Measurements from ENCODE around the gene KLRC1. TPM values are rescaled to one million over a fixed set of nuclear protein-coding genes. Genes with fewer than 3 reads are reported as not detected.
"Not testable (repeated sequence)": the region's sequence is repeated elsewhere in the genome, so short reads cannot be mapped to it uniquely, and the experiment has no call there.

KLRC1 gene
- total RNA-seq, 1 experiment from 2014 or later = not detected

GRCh38 chr12:10422159-10422558 lies 31.0 kb downstream of the KLRC1 start:
- DNase-seq (ENCODE audit: low read depth) = not testable (repeated sequence)

DNA sequence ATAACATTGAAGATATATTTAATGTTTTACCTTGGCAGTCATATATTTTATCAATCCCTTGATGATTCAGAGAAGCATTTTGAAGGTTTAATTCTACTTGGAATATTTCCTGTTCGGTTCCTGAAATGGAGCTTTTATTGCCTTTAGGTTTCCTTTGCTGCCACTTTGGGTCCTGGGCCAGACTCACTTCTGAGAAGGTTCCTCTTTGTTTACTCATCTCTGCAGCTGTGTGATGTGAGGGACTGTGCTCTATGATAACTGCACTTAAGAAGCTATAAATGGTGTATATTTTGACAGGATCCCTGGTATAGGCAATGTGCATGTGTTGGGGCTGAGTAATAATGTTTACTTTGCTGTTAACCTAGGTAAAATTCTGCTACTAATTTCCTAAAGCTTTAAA lies 32.8 kb downstream of the KLRC1 start, which contains the start of gene KLRC3:
Gene KLRC3, minus strand, starts transcription at position 262 of the 400 bp plus-strand sequence. Its CDS starts 45 bp downstream, at position 217.
- peak; percentile 45 for DNase-seq (ENCODE audit: low read depth)

- peak; percentile 11 for DNase-seq (ENCODE audit: low read depth)
Measured at GRCh38 chr12:10409392-10409791, 43.8 kb downstream of the KLRC1 start, which contains the start of gene KLRC4. KLRC4 (minus strand) TSS chr12:10409757; CDS start chr12:10409575, 182 bp downstream.

DNA sequence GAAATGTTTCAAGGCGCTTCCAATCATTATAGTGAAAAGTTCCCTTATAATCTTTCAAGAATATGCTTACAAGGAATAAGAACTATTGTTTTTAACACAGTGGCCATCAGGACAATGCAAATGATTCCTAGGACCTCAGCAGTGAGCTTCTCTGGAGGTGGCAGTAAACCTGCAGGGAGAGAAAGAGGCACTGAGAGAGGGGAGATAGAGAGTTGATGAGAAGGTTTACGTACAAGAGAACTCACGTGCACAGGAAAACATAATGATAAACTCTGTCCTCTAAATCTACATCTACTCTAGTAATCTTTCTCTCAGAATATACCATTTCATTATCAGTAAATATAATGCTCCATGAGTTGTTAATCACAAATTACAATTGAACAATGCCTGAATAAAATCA lies 44.3 kb downstream of the KLRC1 start:
- no peak for DNase-seq (ENCODE audit: low read depth)

GRCh38 chr12:10406725-10407124 lies 46.5 kb downstream of the KLRC1 start:
- no peak for DNase-seq (ENCODE audit: low read depth)

DNA sequence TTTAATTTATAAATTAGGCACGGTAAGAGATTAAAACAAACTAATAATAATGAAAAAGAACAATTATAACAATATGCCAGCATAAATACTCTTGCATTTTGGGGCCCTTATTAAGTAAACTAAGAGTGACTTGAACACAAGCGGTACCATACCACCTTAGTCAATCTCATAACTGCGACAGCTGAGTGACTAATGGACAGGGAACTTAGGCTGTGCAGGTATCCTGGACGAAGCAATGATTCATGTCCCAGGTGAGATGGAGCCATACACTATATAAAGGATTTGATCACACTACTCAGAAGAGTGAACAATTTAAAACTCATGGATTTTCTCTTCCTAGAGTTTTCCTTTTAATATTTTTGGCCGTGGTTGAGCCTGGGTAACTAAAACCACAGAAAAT lies 47.9 kb downstream of the KLRC1 start:
- no peak for DNase-seq (ENCODE audit: low read depth)

DNA sequence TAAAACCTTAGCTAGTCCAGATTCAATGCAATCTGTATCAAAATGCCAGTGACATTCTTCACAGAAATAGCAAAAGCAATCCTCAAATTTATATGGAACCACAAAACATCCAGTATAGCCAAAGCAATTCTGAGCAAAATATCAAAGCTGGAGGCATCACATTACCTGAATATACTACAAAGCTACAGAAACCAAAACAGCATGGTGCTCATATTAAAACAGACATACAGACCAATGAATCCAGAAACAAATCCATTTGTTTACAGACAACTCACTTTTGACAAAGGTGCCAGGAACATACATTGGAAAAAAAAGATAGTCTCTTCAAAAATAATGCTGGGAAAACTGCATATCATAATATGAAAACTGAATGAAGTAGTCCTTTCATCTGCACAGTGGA lies 48.4 kb downstream of the KLRC1 start:
- no peak for DNase-seq (ENCODE audit: low read depth)

DNA sequence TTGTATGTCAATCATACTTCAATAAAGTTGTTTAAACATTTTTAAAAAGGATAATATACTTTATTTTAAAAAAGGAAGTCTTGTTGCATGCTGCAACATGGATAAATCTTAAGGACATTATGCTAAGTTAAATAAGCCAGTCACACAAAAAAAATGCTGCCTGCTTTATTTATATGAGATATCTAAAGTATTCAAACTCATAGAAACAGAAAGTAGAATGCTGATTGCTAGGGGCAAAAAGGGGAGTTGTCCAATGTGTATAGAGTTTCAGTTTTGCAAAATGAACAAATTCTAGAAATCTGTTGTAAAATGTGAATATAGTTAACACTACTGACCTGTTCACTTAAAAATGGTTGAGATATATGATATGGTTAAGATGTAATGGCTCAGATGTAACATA lies 52.3 kb downstream of the KLRC1 start:
- DNase-seq (ENCODE audit: low read depth) = no peak

DNA sequence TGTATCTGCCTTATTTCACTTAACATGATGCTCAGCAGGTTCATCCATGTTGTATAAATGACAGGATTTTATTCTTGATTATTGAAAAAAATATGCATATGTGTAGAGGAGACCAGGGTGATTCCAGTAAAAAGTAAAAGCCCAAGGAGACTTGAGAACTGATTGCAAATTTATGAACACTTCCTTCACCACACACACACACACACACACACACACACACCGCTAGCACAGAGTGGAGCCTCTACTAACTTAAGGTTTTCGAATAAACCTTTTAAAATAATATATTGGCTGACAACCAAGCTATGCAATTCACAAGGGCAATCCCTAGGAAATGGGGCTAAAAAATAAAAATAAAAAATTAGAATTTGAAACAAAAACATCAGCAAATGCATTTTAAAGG lies 55.0 kb downstream of the KLRC1 start:
- no peak for DNase-seq (ENCODE audit: low read depth)

GRCh38 chr12:10397296-10397695 lies 55.9 kb downstream of the KLRC1 start:
- DNase-seq (ENCODE audit: low read depth) = no peak

DNA sequence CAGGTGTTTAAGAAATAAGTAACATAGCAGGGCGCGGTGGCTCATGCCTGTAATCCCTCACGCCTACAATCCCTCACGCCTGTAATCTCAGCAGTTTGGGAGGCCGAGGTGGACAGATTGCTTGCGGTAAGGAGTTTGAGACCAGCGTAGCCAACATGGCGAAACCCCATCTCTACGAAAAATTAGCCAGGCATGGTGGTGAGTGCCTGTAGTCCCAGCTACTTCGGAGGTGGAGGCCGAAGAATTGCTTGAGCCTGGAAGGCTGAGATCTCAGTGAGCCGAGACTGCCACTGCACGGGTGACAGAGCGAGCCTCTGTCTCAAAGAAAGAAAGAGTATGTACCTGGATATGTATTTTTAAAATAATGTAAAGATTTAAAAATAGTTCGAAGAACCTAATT lies 57.0 kb downstream of the KLRC1 start:
- not testable (repeated sequence) for DNase-seq (ENCODE audit: low read depth)

Other genes starting within 250 kb of the KLRC1 start
- 69.5 and 78.6 TPM in 2 replicates for gene GABARAPL1, start 240.5 kb downstream of the KLRC1 start, total RNA-seq (2014; rRNA removed; shearing (Covaris generic))
- gene KLRD1, start 145.5 kb downstream of the KLRC1 start, total RNA-seq (2014; rRNA removed; shearing (Covaris generic)) = not detected in 2 replicates
- not detected in 2 replicates for gene KLRK1, start 63.3 kb downstream of the KLRC1 start, total RNA-seq (2014; rRNA removed; shearing (Covaris generic))
- gene KLRC4, start 43.6 kb downstream of the KLRC1 start, total RNA-seq (2014; rRNA removed; shearing (Covaris generic)) = not detected in 2 replicates
- gene KLRC3, start 32.8 kb downstream of the KLRC1 start, total RNA-seq (2014; rRNA removed; shearing (Covaris generic)) = not detected in 2 replicates
- not detected in 2 replicates for gene KLRC2, start 17.4 kb downstream of the KLRC1 start, total RNA-seq (2014; rRNA removed; shearing (Covaris generic))
- gene EIF2S3B, start 52.5 kb upstream of the KLRC1 start, total RNA-seq (2014; rRNA removed; shearing (Covaris generic)) = 0.64 and 1.1 TPM in 2 replicates
- gene MAGOHB, start 160.2 kb upstream of the KLRC1 start, total RNA-seq (2014; rRNA removed; shearing (Covaris generic)) = 51.5 and 90.2 TPM in 2 replicates
- 1.6 and 5.9 TPM in 2 replicates for gene STYK1, start 220.7 kb upstream of the KLRC1 start, total RNA-seq (2014; rRNA removed; shearing (Covaris generic))

Measured in M059J (cell line).